DOHH2 (cell line): ENCODE measurements around the gene SREBF1.

Experiments
- H3F3A ChIP-seq: fragments of 200-600 bp; sonication (generic), shearing (Covaris generic); 2 replicates; pipeline ENCODE4 v1.6.0; 2016; ENCODE audit warnings: antibody characterized with exemption, mild to moderate bottlenecking; ENCODE audit not compliant: control insufficient read depth, insufficient read depth
- H3K27ac ChIP-seq: fragments of 200-600 bp; sonication (generic); 2 replicates; pipeline ENCODE4 v1.5.1; 2014; ENCODE audit warnings: low read depth, mild to moderate bottlenecking, low read length, moderate library complexity
- H3K27me3 ChIP-seq: fragments of 200-600 bp; sonication (generic); 2 replicates; pipeline ENCODE4 v1.6.1; 2014; ENCODE audit warnings: mild to moderate bottlenecking, low read length, mixed read lengths; ENCODE audit not compliant: control insufficient read depth
- H3K36me3 ChIP-seq: fragments of 200-600 bp; sonication (generic); 2 replicates; pipeline ENCODE4 v1.6.1; 2014; ENCODE audit warnings: mild to moderate bottlenecking, low read length, moderate library complexity, mixed read lengths; ENCODE audit not compliant: control insufficient read depth
- H3K4me1 ChIP-seq: fragments of 200-600 bp; sonication (generic); 2 replicates; pipeline ENCODE4 v1.6.1; 2014; ENCODE audit warnings: mild to moderate bottlenecking, low read length, mixed read lengths; ENCODE audit not compliant: control insufficient read depth
- H3K4me2 ChIP-seq: fragments of 200-600 bp; sonication (generic); 2 replicates; pipeline ENCODE4 v1.6.0; 2014; ENCODE audit warnings: mild to moderate bottlenecking, low read length, moderate library complexity
- H3K4me3 ChIP-seq: fragments of 200-600 bp; sonication (generic); 2 replicates; pipeline ENCODE4 v1.5.1; 2014; ENCODE audit warnings: mild to moderate bottlenecking, low read length, mixed read lengths
- H3K79me2 ChIP-seq: fragments of 200-600 bp; sonication (generic); 2 replicates; pipeline ENCODE4 v1.6.1; 2014; ENCODE audit warnings: mild to moderate bottlenecking, low read length, mixed read lengths; ENCODE audit not compliant: control insufficient read depth
- H3K9me2 ChIP-seq: fragments of 200-600 bp; sonication (generic); replicated peaks from 2 replicates; pipeline ENCODE4 v1.6.1; 2014; ENCODE audit warnings: mild to moderate bottlenecking, low read length, mixed read lengths; ENCODE audit not compliant: control insufficient read depth
- H3K9me3 ChIP-seq: fragments of 200-600 bp; sonication (generic); 2 replicates; pipeline ENCODE4 v1.6.1; 2014; ENCODE audit warnings: antibody characterized with exemption, low read length, mixed read lengths; ENCODE audit not compliant: control insufficient read depth, insufficient read depth
- H4K20me1 ChIP-seq: fragments of 200-600 bp; sonication (generic); 2 replicates; pipeline ENCODE4 v1.6.0; 2014; ENCODE audit warnings: low read depth, mild to moderate bottlenecking, antibody characterized with exemption, low read length, moderate library complexity; ENCODE audit not compliant: control insufficient read depth, insufficient read depth
- CTCF ChIP-seq: fragments of 200-600 bp; sonication (generic); IDR thresholded peaks from one replicate; pipeline ENCODE4 v1.5.1; 2014; ENCODE audit warnings: antibody characterized with exemption, mild to moderate bottlenecking, low read depth, low read length; ENCODE audit not compliant: poor library complexity, severe bottlenecking
- EZH2phosphoT487 ChIP-seq: fragments of 200-600 bp; sonication (generic); IDR thresholded peaks from 2 replicates; pipeline ENCODE4 v1.6.1; 2017; ENCODE audit warnings: borderline replicate concordance, mild to moderate bottlenecking, antibody characterized with exemption, low read length, moderate library complexity, mixed read lengths

Gene SREBF1

GRCh38 chr17:17810895-17811248, 25.9 kb downstream of the SREBF1 start:
- no peaks in the 10 kb centered on the region for H3K9me3 ChIP-seq
- no peaks in the 10 kb centered on the region for H3K9me2 ChIP-seq
- H3K27me3 ChIP-seq, result no peaks in the 10 kb centered on the region
- no peaks in the 10 kb centered on the region for H4K20me1 ChIP-seq
- no peaks in the 10 kb centered on the region for H3K4me1 ChIP-seq
- no peaks in the 10 kb centered on the region for H3K79me2 ChIP-seq
- H3K4me2 ChIP-seq, result no peak overlapping the region
- TF ChIP-seq CTCF, result no peak
- no peak for TF ChIP-seq EZH2phosphoT487
- no peak overlapping the region for H3K27ac ChIP-seq
- peaks cover 9% of the 10 kb centered on the region for H3F3A ChIP-seq
- peaks cover 58% of the 10 kb centered on the region for H3K36me3 ChIP-seq
- no peak overlapping the region for H3K4me3 ChIP-seq

GRCh38 chr17:17810084-17810894, 26.5 kb downstream of the SREBF1 start:
- Histone ChIP-seq H3K27ac (no peak overlapping the region), H3K79me2 (no peaks in the 10 kb centered on the region), H3K9me3 (no peaks in the 10 kb centered on the region), H3K4me3 (no peak overlapping the region), H3K9me2 (no peaks in the 10 kb centered on the region), H3F3A (peaks cover 9% of the 10 kb centered on the region), H3K4me1 (no peaks in the 10 kb centered on the region), H3K27me3 (no peaks in the 10 kb centered on the region), H3K36me3 (peaks cover 55% of the 10 kb centered on the region), H3K4me2 (no peak overlapping the region), H4K20me1 (no peaks in the 10 kb centered on the region)
- no peak for TF ChIP-seq CTCF
- no peak for TF ChIP-seq EZH2phosphoT487

GRCh38 chr17:17809531-17810083, 27.2 kb downstream of the SREBF1 start:
- Histone ChIP-seq H3K9me3 (no peaks in the 10 kb centered on the region), H3K36me3 (peaks cover 49% of the 10 kb centered on the region), H3K4me2 (no peak overlapping the region), H3K27me3 (no peaks in the 10 kb centered on the region), H3K4me1 (no peaks in the 10 kb centered on the region), H4K20me1 (no peaks in the 10 kb centered on the region), H3K9me2 (no peaks in the 10 kb centered on the region), H3F3A (peaks cover 9% of the 10 kb centered on the region), H3K4me3 (no peak overlapping the region), H3K79me2 (no peaks in the 10 kb centered on the region), H3K27ac (no peak overlapping the region)
- TF ChIP-seq CTCF, result no peak
- TF ChIP-seq EZH2phosphoT487, result no peak
